ENCODE measurements around the gene DLGAP5.

DLGAP5 gene

GRCh38 chr14:55191203-55192053 lies at the start of gene DLGAP5:
TSS of gene DLGAP5 (minus strand) at chr14:55191585. CDS start at chr14:55189179, 2,406 bp downstream.
- peak; percentile 95 for DNase-seq

- DNase-seq, result no peak
Measured at GRCh38 chr14:55240526-55241178, 49.3 kb upstream of the DLGAP5 start.

- no peak for DNase-seq
Measured at GRCh38 chr14:55239320-55239719, 47.9 kb upstream of the DLGAP5 start.

GRCh38 chr14:55238019-55238680 lies 46.8 kb upstream of the DLGAP5 start:
- DNase-seq, result peak; percentile 63

GRCh38 chr14:55233591-55233990 lies 42.2 kb upstream of the DLGAP5 start:
- no peak for DNase-seq

GRCh38 chr14:55228261-55228660 lies 36.9 kb upstream of the DLGAP5 start:
- DNase-seq, result no peak

GRCh38 chr14:55223364-55223763 lies 32.0 kb upstream of the DLGAP5 start:
- DNase-seq, result no peak

GRCh38 chr14:55221968-55222367 lies 30.6 kb upstream of the DLGAP5 start:
- DNase-seq, result no peak

- DNase-seq, result no peak
Measured at GRCh38 chr14:55221186-55221585, 29.8 kb upstream of the DLGAP5 start.

- no peak for DNase-seq
Measured at GRCh38 chr14:55220230-55220629, 28.8 kb upstream of the DLGAP5 start.

GRCh38 chr14:55212634-55213033 lies 21.2 kb upstream of the DLGAP5 start:
- no peak for DNase-seq

- DNase-seq, result no peak
Measured at GRCh38 chr14:55207832-55208231, 16.4 kb upstream of the DLGAP5 start.

- no peak for DNase-seq
Measured at GRCh38 chr14:55206175-55206693, 14.8 kb upstream of the DLGAP5 start.

- DNase-seq, result no peak
Measured at GRCh38 chr14:55201219-55202101, 10.1 kb upstream of the DLGAP5 start.

- DNase-seq, result no peak
Measured at GRCh38 chr14:55200651-55201050, 9.3 kb upstream of the DLGAP5 start.

- DNase-seq, result no peak
Measured at GRCh38 chr14:55198749-55199148, 7.4 kb upstream of the DLGAP5 start.

GRCh38 chr14:55194656-55195355 lies 3.4 kb upstream of the DLGAP5 start:
- DNase-seq, result no peak

GRCh38 chr14:55192054-55192621 lies 753 bp upstream of the DLGAP5 start:
- no peak for DNase-seq

GRCh38 chr14:55190906-55191202 lies 531 bp downstream of the DLGAP5 start:
- DNase-seq, result peak; percentile 11

GRCh38 chr14:55188686-55189295 lies 2.6 kb downstream of the DLGAP5 start:
- DNase-seq, result no peak

- no peak for DNase-seq
Measured at GRCh38 chr14:55180434-55180833, 11.0 kb downstream of the DLGAP5 start.

All from KG1 (cell line).